ENCODE measurements around the gene MAP3K15.

MAP3K15 gene, protein sequence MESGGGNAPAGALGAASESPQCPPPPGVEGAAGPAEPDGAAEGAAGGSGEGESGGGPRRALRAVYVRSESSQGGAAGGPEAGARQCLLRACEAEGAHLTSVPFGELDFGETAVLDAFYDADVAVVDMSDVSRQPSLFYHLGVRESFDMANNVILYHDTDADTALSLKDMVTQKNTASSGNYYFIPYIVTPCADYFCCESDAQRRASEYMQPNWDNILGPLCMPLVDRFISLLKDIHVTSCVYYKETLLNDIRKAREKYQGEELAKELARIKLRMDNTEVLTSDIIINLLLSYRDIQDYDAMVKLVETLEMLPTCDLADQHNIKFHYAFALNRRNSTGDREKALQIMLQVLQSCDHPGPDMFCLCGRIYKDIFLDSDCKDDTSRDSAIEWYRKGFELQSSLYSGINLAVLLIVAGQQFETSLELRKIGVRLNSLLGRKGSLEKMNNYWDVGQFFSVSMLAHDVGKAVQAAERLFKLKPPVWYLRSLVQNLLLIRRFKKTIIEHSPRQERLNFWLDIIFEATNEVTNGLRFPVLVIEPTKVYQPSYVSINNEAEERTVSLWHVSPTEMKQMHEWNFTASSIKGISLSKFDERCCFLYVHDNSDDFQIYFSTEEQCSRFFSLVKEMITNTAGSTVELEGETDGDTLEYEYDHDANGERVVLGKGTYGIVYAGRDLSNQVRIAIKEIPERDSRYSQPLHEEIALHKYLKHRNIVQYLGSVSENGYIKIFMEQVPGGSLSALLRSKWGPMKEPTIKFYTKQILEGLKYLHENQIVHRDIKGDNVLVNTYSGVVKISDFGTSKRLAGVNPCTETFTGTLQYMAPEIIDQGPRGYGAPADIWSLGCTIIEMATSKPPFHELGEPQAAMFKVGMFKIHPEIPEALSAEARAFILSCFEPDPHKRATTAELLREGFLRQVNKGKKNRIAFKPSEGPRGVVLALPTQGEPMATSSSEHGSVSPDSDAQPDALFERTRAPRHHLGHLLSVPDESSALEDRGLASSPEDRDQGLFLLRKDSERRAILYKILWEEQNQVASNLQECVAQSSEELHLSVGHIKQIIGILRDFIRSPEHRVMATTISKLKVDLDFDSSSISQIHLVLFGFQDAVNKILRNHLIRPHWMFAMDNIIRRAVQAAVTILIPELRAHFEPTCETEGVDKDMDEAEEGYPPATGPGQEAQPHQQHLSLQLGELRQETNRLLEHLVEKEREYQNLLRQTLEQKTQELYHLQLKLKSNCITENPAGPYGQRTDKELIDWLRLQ (N-terminal part only)

DNA sequence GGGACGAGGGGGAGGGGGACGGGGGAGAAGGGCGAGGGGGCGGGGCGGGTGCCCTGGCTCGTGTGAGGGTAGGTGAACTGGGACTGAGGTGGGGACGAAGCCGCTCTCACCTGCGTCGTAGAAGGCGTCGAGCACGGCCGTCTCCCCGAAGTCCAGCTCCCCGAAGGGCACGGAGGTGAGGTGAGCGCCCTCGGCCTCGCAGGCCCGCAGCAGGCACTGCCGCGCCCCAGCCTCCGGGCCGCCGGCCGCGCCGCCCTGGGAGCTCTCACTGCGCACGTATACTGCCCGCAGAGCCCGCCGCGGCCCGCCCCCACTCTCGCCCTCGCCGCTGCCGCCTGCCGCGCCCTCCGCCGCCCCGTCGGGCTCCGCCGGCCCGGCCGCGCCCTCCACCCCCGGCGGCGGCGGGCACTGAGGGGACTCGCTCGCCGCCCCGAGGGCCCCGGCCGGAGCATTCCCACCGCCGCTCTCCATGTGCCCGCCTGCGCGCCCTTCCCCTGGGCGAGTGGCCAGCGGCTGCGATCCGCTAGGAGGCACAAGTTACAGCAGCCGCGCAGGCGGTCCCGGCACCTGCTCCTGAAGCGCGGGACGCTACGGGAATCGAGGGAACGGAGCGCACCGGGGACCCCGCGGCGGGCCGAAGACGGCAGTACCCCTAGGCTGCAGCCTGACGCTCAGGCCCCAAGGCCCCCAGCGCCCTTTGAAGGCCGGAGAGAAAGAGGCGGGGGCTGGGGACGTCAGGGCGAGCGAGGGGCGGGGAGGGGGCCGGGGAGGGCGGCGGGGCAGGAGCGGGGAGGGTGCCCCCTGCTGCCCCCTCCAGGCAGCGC lies at the start of gene MAP3K15:
TSS of gene MAP3K15 (minus strand) at position 718 of the 824 bp plus-strand sequence. CDS start at position 471, 247 bp downstream.
- DNase-seq (ENCODE audit: low read depth in 3 of 3): no peak

DNA sequence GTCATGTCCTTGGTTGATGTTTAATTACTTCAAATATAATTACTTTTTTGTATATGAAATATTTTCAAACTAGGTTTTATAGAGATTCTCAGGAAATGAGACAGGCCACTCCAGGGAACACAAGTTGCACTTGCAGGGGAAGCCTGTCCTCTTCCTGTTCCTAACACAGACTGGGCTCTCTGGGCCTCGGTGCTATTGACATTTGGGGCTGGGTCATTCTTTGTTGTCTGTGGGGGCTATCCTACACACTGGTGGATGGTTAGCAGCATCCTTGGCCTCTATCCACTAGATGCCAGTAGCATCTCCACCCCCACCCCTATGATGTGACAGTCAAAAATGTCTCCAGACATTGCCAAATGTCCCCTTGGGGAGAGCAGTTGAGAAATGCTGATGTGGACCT lies 49.3 kb upstream of the MAP3K15 start:
- no peak for DNase-seq (ENCODE audit: low read depth in 3 of 3)

DNA sequence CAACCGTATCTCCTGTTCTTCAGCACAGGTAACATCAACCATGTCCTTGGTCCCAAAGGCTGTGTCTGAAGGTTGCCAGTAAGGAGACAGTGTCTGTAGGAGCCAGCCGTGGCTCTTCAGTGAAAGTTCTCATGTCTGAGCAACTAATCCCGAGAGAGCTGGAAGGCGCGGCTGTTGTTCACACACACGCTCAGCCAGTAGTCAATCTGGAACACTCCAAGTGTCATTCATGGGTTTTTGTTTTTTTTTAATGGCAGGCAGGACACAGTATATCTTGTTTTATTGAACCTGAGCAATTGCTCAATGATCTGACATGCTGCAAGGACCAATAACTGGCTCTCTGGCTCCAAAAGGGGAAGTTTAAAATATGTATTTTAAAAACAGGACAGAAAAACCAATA lies 48.4 kb upstream of the MAP3K15 start:
- DNase-seq (ENCODE audit: low read depth in 3 of 3): no peak

DNA sequence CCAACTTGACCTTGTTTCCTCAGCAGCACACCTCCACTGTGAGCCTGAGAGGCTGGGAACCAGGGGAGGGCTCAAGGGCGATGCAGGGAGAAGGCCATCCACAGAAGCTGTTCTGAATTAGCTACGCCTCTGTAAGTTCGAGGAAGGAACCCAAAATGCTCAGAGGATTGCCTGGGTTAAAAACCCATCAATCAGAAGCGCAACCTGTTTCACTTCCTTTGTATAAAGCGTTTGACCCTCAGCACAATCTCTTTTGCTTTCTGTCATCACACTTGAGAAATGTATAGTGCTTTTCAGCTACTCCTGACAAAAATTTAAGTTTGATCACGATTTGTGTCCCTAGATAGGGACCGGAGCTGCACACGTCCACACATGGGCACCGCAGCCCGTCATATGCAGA lies 48.0 kb upstream of the MAP3K15 start:
- DNase-seq (ENCODE audit: low read depth in 3 of 3): no peak

DNA sequence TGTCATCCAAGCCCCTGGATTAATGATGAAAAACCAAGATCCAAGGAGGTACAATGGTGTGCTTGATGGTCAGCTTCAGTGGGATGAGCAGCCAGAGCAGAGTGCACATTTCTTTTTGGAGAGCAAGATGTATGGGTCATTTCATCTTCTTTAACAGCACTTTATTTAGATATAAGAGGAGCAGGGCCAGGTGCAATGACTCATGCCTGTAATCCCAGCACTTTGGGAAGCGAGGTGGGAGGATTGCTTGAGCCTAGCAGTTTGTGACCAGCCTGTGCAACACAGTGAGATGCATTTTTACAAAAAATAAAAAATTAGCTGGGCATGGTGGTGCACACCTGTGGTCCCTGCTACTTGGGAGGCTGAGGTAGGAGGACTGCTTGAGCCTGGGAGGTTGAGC lies 45.3 kb upstream of the MAP3K15 start:
- no peak for DNase-seq (ENCODE audit: low read depth in 3 of 3)

DNA sequence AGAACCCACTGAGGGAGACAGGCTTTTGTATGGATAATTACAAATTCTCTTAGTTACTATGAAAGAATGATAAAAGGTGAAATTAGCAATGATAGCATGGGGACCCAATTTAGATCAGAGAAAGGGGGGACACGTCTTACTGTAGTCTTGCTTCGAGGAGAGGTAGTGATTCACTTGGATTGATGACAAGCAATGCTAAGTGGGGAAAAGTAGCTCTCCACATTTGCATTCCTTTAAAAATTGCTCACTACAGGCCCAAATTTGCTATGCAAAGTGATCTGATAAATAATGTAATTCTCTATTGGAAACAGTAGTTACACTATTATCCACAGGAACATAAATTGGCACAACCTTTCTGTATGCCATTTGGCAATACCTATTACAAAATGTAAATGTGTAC lies 42.5 kb upstream of the MAP3K15 start:
- no peak for DNase-seq (ENCODE audit: low read depth in 3 of 3)

DNA sequence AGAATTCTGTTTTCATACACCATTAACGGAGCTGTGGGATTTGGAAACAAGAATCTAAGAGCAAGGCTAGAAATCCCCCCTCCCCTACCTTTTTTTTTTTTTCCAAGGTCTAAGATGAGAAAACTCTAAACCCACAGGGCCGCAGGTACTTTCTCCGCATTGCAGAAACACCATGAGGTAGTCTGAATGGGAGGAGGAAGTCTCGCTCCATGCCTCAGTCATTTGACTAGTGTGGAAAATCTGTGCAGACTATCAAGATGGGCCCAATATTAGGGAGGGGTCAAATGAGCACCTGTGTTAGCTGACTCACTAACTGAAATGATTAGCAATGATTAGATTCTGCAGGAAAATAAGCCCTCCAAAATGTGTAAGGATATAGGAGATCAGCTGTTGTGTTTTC lies 40.9 kb upstream of the MAP3K15 start:
- DNase-seq (ENCODE audit: low read depth in 3 of 3): no peak

DNA sequence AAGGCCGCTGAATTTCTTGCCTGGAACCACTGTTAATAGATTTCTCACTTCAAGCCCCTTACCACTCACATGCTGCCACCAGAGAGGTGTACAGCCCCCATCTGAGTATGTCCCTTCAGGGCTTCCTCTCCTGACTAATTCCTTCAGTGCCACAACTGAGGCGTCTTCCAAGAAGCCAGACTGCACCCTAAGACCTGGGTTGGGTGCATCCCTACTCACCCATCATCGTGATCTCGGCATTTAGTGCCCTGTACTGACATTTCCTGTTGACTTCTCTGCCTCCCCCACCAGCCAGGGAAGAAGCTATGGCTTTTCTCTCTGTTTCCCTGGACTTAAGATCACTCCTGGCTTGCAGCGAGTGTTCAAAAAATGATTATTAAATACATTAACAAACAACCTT lies 40.4 kb upstream of the MAP3K15 start:
- no peak for DNase-seq (ENCODE audit: low read depth in 3 of 3)

DNA sequence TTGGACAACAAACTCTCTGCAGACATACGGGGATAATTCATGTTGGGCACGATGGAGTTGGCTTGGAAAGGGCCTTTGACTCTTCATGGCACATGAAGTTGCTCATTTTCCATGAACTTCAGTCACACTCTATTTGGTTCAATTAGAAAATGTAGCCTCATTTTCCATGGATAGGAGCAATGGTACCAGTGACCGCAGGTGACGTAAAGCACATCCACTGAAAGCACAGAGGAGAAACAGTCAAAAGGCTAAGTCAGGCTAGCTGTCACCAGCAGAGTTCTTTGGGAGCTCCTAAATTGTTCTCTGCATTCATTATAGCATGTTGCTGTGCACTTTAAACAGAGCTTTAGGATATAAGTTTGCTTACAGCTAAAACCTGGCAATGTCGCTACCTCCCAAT lies 39.9 kb upstream of the MAP3K15 start:
- no peak for DNase-seq (ENCODE audit: low read depth in 3 of 3)

DNA sequence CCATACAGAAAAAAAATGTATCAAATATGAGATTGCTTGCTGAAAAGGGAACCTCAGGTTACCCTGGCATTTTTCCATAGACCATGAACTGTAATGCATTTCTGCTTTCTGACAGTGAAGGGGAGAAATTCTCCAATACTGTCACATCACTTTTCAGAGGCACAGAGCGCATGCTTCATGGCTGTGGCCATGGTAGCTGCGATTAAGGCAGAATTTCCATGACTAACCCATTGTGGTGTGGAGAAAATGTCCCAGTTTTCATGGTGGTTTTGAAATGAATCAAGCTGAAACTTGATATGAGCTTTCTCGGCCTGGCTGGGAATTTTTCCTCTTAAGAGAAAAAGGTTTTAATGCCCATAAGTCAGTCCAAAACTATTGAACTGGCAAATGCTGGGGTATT lies 39.5 kb upstream of the MAP3K15 start:
- no peak for DNase-seq (ENCODE audit: low read depth in 3 of 3)

DNA sequence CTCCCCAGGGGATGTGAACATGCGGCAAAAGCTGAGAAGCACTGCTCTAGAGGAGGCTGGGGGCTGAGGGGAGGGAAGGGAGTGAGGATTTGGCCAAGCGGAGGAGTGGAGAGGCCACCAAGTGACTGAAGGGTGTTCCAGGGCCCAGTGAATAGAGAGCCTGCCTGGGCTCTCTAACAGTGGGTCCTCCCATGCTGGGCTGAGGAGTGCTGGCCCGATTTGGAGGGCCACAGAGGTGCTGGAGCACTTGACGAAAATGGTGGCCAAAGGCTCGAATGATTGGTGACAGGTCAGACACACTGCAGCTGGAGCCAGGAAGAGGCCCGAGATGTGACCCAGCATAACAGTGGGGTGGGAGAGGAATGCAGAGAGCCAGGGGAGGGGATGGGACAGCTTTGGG lies 37.5 kb upstream of the MAP3K15 start:
- DNase-seq (ENCODE audit: low read depth in 3 of 3): no peak

DNA sequence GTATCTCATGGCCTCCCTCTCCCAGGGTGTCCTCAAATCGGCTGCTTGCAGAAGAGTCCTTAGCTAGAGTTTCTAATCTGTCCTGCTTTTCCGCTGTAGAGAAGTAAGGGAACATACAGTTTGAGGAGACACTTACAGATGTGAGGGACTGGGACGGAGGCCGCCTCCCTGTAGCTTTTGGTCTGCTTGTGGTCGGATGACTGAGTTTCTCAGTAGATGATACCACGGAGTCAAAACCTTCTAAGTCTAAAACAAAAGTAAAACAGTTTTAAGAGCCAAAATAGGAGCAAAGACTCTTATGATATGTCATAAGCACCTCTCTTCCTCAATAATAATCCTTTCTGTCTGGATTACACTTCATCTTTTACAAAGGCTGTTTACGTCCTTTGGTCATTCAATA lies 34.5 kb upstream of the MAP3K15 start:
- no peak for DNase-seq (ENCODE audit: low read depth in 3 of 3)

DNA sequence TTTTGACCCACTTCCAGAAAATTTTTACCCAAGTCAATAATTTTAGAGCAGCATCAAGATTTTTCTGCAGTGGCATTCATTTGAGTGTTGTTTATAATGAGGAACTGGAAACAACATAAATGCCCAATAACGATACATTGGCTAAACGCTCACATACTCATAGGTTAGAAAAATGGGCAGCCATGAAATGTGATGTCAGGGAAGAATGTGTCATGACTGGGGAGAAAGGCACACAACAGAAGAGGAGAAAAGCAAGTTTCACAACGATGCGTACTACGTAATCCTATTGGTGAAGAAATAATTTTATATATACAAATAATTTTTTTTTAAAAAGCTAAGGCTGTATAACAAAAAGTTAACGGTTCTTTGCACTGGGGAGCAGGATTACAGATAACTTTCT lies 33.6 kb upstream of the MAP3K15 start:
- no peak for DNase-seq (ENCODE audit: low read depth in 3 of 3)

DNA sequence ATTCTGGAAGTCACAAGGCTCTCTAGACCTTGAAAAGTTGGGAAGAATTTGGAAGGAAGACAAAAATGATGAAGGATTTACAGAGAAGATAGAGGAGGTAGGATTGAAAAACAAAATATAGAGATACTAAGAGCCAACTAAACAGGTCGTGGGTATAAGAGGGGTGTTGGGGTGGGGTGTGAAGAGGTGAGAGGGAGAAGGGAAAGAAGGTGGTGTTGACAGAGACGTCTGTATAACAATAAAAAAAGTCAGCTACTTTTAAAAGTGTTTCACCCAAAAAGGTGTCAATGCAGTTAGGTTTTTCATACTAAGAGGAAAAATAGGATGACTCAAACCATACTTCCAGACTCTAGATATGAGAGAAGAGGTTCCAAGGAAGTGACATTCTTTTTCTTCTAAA lies 33.0 kb upstream of the MAP3K15 start:
- DNase-seq (ENCODE audit: low read depth in 3 of 3): no peak

DNA sequence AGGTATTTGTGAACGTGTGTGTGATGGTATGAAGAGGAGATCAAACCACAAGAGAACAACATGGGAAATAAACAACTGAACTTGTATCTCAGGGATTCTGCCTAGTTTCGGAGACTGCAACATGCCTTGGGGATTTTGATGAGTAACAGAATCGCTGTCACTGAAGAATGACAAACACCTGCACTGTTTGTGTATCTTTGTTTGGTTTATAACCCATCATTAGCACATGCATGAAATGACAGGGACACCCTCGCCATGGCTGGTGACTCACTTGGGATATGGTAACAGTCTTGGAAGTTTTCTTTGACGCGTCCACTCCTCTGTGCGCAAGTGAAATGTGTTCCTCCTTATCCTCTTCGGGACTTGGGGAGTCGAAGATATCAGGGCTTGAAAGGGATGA lies 30.3 kb upstream of the MAP3K15 start:
- DNase-seq (ENCODE audit: low read depth in 3 of 3): no peak

DNA sequence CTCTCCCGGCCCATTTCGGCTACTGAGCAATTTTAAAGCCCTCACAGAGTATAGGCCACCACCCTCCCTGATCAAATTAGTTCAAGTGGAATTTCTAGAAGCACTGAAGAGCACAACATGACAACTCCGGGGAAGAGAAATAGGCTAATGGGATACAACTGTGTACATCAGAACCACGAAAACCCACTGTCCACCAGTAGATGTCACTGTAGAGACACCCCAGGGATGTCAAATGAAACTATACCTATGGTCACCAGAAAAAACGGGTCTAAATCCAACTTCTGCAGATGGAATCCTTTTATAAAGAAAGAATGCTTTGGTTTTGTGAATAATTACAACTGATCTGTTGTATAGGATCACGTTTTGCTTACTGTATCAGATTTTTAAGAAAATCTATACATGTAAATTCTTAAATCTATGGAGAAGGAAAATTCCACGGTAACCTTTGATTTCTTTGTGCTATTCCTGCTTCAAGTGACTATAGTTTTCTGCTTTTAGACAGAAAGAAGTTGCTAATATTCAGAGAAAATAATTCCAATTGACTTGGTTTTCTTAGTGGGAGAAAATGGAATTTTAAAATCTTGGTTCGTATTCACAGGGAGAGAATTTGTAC lies 29.5 kb upstream of the MAP3K15 start:
- no peak for DNase-seq (ENCODE audit: low read depth in 3 of 3)

DNA sequence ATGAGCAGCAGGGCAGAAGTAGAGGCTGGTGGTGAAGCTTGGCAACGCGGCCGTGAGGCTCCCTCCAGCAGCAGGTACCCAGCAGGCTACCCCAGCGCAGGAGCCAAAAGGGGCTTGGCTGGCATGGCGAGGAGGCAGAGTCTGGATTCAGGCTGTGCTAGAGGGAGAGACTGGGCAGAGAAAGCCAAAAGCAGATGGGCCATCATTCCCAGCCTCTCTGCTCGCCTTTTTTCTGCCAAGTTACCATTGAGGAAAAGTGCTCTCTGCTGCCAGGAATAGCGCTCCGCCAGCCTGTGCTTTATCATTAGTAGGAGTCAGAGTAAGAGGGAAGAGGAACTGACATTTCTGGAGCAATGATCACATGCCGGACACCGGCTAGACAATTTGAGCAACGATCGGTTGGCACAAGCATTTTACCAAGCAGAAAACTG lies 28.7 kb upstream of the MAP3K15 start:
- DNase-seq (ENCODE audit: low read depth in 3 of 3): no peak

DNA sequence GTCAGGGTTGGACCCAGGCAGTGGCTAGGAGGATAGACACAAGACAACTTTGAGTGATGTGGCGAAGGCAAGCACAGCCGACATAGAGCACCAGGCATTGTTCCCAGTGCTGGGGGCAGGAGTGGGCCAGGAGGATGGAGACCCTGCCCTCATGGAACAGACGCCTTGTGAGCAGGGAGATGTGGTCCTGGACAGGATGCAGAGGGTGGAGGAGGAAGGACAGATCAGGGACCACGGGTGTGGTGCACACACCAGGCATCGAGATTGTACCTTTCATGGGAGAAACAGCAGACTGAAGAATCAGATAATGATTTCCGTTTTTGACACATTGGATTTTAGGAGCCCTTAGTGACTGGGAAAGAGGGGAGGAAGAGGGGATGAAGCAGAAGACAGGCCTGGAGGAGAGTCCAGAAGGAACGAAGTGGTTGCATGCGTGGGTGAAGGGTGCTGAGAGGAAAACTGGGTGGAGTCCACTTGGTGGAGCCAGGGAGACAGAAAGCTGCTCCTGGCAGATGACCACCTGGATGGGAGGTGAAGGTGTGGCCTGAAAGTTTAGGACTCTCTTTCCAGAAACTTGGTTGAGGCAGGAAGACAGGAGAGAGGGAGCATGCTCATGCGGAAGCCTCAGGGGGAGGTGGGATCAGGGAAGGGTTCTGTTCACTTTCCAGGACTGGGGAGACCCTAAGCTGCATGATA lies 27.9 kb upstream of the MAP3K15 start:
- DNase-seq (ENCODE audit: low read depth in 3 of 3): no peak

DNA sequence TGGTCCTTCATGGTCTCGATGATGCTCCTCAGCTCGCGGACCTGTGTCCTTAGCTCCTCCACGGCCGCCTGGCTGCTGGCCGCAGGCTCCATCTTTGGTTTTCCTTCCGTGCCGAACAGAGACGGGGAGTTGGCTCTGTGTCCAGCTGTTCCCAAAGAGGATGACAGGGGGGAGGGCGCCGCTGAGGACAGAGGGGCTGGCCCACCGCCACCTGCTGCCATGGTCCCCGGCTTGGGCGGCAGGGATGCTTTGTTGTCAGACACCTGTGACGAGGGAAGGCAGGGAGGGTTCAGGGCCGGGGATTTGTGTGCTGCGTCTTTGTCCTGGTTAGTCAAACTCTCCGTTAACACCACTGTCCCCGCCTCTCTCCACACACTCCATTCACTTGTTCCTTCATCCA lies 26.6 kb upstream of the MAP3K15 start:
- DNase-seq (ENCODE audit: low read depth in 3 of 3): no peak

DNA sequence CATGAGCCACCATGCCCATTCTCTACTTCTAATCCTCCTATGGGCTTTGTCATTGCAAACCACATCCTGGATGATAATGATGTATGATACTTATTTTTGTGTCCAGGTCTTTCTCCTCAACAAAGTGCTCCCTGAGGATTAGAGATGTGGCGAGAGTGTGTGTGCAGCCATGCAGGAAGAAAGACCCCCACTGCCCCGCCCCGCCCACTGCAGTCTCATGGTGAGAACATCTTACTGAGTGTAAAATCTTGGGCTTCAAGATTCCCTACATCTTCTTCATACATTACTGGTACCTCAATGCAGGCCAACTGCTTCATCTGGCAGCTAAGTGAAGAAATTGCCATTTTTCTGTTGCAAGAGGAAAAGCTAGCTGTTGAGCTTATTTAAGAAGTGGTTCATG lies 25.9 kb upstream of the MAP3K15 start:
- no peak for DNase-seq (ENCODE audit: low read depth in 3 of 3)
